Keratinocyte (primary cell): Measurements from ENCODE around the gene BBS10.

ENCODE experiments used
- EZH2 ChIP-seq: IDR thresholded peaks from one replicate; pipeline ENCODE4 v1.6.1; 2012; ENCODE audit warnings: inconsistent platforms, mild to moderate bottlenecking, low read length, moderate library complexity
- TF ChIP-seq, protein P1 (sequence below), 3 experiments: IDR thresholded peaks in 1 of 3; conservative IDR thresholded peaks in 1 of 3; optimal IDR thresholded peaks in 1 of 3; 2 replicates in 2 of 3; 3 replicates in 1 of 3; pipeline versions ENCODE3 to v1.5.1; 2011; ENCODE audit warnings: low read length in 3 of 3, mild to moderate bottlenecking in 3 of 3, moderate library complexity in 2 of 3, control low read depth in 1 of 3, inconsistent platforms in 1 of 3; ENCODE audit not compliant: insufficient read depth in 2 of 3; ENCODE audit errors: extremely low read depth in 1 of 3

DNA sequence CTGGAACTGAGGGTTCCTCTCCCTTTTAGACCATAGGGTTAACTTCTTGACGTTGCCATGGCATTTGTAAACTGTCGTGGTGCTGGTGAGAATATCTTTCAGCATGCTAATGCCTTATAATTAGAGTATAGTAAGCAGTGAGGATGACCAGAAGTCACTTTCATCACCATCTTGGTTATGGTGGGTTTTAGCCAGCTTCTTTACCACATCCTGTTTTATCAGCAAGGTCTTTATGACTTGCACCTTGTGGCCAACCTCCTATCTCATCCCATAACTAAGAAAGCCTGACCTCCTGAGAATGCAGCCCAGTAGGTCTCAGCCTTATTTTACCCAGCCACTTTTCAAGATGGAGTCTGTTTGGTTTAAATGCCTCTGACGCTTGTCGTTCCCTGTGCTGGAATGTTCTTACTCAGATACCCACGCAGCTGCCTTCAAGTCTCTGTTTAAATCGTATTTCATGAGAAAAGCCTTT is 44.2 kb downstream of the BBS10 start:
- no peak for TF ChIP-seq EZH2
- TF ChIP-seq, protein P1, sequence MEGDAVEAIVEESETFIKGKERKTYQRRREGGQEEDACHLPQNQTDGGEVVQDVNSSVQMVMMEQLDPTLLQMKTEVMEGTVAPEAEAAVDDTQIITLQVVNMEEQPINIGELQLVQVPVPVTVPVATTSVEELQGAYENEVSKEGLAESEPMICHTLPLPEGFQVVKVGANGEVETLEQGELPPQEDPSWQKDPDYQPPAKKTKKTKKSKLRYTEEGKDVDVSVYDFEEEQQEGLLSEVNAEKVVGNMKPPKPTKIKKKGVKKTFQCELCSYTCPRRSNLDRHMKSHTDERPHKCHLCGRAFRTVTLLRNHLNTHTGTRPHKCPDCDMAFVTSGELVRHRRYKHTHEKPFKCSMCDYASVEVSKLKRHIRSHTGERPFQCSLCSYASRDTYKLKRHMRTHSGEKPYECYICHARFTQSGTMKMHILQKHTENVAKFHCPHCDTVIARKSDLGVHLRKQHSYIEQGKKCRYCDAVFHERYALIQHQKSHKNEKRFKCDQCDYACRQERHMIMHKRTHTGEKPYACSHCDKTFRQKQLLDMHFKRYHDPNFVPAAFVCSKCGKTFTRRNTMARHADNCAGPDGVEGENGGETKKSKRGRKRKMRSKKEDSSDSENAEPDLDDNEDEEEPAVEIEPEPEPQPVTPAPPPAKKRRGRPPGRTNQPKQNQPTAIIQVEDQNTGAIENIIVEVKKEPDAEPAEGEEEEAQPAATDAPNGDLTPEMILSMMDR (optimal IDR thresholded peaks at IDR 0.05 in 1 of 3, IDR thresholded peaks at IDR 0.05 in 1 of 3, conservative IDR thresholded peaks at IDR 0.05 in 1 of 3; ENCODE audit: extremely low read depth in 1 of 3, insufficient read depth in 2 of 3, low read length in 3 of 3) = no peak
